Gastrocnemius medialis (tissue), 4 donors: ENCODE data around the gene RNASE11.

Source experiments
- CTCF ChIP-seq, 5 experiments: fragments of 450-650 bp in 3 of 5; fragments of 200-600 bp in 2 of 5; sonication (generic) in 2 of 5; IDR thresholded peaks in 4 of 5; conservative IDR thresholded peaks in 1 of 5; 1 replicate in 4 of 5; 2 replicates in 1 of 5; pipeline ENCODE4 v1.5.1; 2016 to 2019; ENCODE audit warnings: antibody characterized with exemption in 5 of 5, mild to moderate bottlenecking in 3 of 5, moderate library complexity in 3 of 5
- POLR2A ChIP-seq, 2 donors: fragments of 450-650 bp; IDR thresholded peaks; one replicate each; pipeline ENCODE4 v1.6.1; 2017; ENCODE audit warnings: antibody characterized with exemption in 2 of 2, mild to moderate bottlenecking in 2 of 2, moderate library complexity in 2 of 2

GRCh38 chr14:20560961-20561360 lies 26.8 kb downstream of the RNASE11 start, which contains the start of gene RNASE9:
- TF ChIP-seq CTCF (IDR thresholded peaks at IDR 0.05 in 4 of 5, conservative IDR thresholded peaks at IDR 0.05 in 1 of 5) (no peak), POLR2A (IDR thresholded peaks at IDR 0.05) (no peak)
